ENCODE measurements around the gene BLVRA. TPM values are rescaled to one million over a fixed set of nuclear protein-coding genes. Genes with fewer than 3 reads are reported as not detected.

BLVRA gene
- total RNA-seq, 2 donors from 2014 or later = 29.6 to 54.8 TPM

GRCh38 chr7:43761382-43761781 lies 2.9 kb downstream of the BLVRA start:
- Histone ChIP-seq H3K4me3 (no peak overlapping the region), H3K36me3 (no peaks in the 10 kb centered on the region), H3K9me3 (no peaks in the 10 kb centered on the region), H3K4me1 (peaks cover 0 to 28% of the 10 kb centered on the region in 2 donors), H3K27me3 (no peaks in the 10 kb centered on the region), H3K27ac (no peak overlapping the region)
- no peak for TF ChIP-seq CTCF (IDR thresholded peaks at IDR 0.05)
- DNase-seq (ENCODE audit: low spot score) = no peak

DNA sequence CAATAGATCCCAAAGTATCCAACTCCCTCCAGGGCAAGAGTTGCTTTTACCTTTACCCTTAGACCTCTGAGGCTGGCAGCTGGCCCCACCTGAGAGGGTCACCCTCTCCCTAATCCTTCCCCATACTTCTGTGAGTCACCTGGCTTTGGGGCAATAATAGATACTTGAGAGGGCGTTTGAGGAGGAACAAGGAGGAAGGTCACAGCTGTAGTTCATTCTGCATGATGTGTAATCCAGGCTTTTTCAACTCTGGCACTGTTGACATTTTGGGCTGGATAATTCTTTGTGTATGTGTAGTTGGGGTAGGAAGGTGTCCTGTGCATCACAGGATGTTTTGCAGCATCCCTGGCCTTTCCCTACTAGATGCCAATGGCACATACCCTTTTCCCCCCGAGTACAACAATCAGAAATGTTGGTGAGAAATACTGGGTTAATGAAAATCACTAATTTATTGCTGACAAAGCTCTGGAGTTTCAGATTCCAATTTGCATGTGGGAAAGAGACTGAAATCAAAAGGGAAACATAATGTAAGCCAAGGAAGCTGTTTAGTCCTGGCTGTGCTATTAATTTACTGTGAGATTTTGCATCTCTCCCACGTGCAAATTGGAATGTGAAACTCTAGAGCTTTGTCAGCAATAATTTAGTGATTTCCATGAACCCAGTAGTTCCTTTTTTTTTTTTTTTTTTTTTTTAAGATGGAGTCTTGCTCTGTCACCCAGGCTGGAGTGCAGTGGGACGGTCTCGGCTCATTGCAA lies 3.6 kb downstream of the BLVRA start:
- no peaks in the 10 kb centered on the region for H3K27me3 ChIP-seq
- peaks cover 0 to 28% of the 10 kb centered on the region in 2 donors for H3K4me1 ChIP-seq
- DNase-seq (ENCODE audit: low spot score) = no peak
- H3K9me3 ChIP-seq = no peaks in the 10 kb centered on the region
- TF ChIP-seq CTCF (IDR thresholded peaks at IDR 0.05) = no peak
- H3K4me3 ChIP-seq = no peak overlapping the region
- H3K27ac ChIP-seq = no peak overlapping the region
- no peaks in the 10 kb centered on the region for H3K36me3 ChIP-seq

DNA sequence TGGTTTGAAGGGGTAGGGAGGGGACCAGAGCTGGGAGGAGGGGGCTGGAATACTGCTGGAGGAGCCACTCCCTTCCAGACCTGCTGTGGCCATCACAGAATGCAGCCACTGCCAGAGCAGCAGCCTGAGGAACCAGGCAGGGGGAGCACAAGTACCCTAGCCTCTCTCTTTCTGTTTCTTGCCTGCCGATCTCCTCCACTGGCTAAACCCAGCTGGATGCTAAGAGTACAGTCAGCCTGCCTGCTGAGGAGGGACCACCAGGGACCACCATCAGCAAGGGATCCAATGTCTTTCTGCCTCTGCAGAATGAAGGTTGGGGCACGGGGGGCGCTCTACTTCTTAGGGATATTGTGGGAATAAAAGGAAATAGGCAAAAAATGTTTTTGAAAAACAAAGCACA lies 4.7 kb downstream of the BLVRA start:
- Histone ChIP-seq H3K4me1 (peaks cover 0 to 23% of the 10 kb centered on the region in 2 donors), H3K9me3 (no peaks in the 10 kb centered on the region), H3K27me3 (no peaks in the 10 kb centered on the region), H3K36me3 (no peaks in the 10 kb centered on the region), H3K27ac (no peak overlapping the region), H3K4me3 (no peak overlapping the region)
- no peak for TF ChIP-seq CTCF (IDR thresholded peaks at IDR 0.05)
- no peak for DNase-seq (ENCODE audit: low spot score)

- Histone ChIP-seq H3K4me1 (peaks cover 0 to 19% of the 10 kb centered on the region in 2 donors), H3K36me3 (no peaks in the 10 kb centered on the region), H3K27ac (peak overlapping the region in 1 of 2 donors; percentile 3), H3K4me3 (no peak overlapping the region), H3K27me3 (no peaks in the 10 kb centered on the region), H3K9me3 (no peaks in the 10 kb centered on the region)
- DNase-seq (ENCODE audit: low spot score) = no peak
- no peak for TF ChIP-seq CTCF (IDR thresholded peaks at IDR 0.05)
Measured at GRCh38 chr7:43764039-43764761, 5.7 kb downstream of the BLVRA start.

DNA sequence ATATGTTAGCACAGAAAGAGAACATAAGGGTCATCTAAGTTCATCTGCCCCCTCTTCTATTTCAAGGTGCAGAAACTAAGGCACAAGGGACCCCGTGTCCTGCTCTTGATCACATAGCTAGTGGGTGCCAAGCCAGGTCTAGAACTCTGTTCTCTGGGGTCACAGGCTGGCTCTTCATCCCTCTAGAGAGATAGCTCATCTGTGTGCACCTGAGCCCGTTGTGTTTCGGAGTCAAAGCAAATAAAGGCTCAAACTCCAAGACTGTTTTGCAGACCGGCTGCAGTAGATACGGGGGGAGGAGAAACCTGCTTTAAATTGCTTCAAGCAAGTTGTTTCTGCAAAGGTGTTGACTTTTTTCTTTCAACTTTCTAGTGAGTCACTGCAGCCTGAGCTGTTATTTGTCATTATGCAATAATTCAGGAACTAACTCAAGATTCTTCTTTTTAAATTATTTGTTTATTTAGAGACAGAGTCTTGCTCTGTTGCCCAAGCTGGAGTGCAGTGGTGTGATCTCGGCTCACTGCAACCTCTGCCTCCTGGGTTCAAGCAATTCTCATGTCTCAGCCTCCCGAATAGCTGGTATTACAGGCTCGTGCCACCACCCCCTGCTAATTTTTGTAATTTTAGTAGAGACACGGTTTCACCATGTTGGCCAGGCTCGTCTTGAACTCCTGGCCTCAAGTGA lies 6.5 kb downstream of the BLVRA start:
- H3K36me3 ChIP-seq = no peaks in the 10 kb centered on the region
- no peaks in the 10 kb centered on the region for H3K27me3 ChIP-seq
- no peak for DNase-seq (ENCODE audit: low spot score)
- TF ChIP-seq CTCF (IDR thresholded peaks at IDR 0.05) = no peak
- H3K4me3 ChIP-seq = no peak overlapping the region
- no peaks in the 10 kb centered on the region for H3K9me3 ChIP-seq
- peaks cover 0 to 13% of the 10 kb centered on the region in 2 donors for H3K4me1 ChIP-seq
- H3K27ac ChIP-seq = no peak overlapping the region
